HG03103 (cell line): ENCODE measurements around the gene NPAS3.

ENCODE experiments used
- ATAC-seq: cut with Tn5 transposase; IDR thresholded peaks from one replicate; pipeline ENCODE4 v1.9.1; 2021; ENCODE audit warnings: low read depth; ENCODE audit not compliant: unreplicated experiment

The NPAS3 gene

DNA sequence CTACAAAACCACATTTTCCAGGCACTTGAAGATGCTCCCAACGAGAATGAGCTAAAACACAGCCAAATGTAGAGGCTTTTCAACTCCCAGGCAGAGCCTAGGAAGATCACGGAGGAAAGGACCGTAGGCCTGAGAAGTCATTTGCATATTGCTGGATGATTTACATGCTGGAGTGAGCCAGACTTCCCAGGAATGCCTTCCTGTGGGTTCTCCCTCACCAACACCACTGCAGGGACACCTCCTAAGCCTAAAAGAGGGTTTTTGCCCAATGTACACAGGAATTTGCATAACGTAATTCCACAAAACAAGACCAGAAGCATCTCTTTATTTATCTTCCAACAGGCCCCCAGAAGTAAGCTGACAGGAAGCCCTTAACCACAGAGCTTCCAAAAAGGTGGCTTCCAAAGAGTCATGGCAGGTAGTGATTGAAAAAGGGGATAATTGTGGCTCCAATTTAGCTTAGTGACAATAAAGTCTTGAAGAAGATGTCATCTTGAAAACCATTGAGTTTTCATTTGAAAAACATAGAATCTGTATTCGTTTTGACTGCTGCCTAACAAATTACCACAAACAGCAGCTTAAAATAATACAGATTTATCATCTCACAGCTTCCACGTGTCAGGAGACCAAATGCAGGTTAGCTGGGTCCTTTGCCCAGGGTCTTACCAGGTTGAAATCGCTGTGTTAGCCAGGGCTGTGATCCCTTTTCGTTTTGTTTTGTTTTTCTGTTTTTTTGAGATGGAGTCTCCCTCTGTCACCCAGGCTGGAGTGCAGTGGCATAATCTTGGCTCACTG lies 896.0 kb downstream of the NPAS3 start:
- ATAC-seq = no peak

DNA sequence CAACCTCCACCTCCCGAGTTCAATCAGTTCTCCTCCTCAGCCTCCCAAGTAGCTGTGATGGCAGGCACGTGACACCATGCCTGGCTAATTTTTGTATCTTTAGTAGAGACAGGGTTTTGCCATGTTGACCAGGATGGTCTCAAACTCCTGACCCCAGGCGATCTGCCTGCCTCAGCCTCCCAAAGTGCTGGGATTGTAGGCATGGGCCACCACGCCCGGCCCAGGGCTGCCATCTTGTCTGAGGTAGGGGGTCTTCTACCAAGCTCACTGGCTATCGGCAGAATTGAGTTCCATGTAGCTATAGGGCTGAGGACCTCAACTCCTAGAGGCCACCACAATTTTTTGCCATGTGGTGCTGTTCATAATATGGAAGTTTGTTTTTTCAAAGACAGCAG lies 896.6 kb downstream of the NPAS3 start:
- ATAC-seq = no peak

GRCh38 chr14:33835677-33836076 lies 897.0 kb downstream of the NPAS3 start:
- no peak for ATAC-seq

DNA sequence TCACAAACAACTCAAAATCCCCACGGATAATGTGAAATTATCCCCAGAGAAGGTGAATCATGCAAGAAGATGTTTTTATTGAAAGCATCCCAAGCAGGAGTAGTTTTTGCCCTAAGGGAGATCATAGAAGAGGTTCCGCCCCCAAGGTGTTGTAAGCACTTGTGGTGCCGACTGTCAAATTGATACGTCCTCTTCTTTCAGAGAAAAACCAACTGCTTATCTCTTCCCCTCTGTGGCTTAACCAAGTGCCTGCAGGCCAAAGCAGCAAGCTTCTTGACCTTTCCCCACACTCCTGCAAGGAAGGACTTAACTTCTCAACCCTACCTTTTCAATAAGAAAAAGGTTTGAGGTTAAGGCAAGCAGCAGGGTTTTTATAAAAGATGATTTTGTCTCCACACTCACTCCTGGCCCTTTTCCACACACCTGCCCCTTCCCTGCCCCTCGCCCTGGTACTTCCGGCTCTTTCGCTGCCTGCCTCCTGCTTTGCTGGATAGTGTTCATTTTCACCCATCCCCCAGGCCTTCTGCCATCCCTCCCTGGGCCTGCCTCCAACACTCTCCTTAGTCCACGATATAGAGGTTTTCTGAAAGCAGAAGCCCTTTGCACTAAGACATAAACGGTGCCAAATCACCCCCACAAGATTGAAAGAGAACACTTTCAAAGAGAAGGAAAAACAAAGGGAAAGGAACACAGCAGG lies 897.7 kb downstream of the NPAS3 start:
- no peak for ATAC-seq

- no peak for ATAC-seq
Observed at GRCh38 chr14:33836900-33837577, 898.4 kb downstream of the NPAS3 start.

- ATAC-seq = no peak
Observed at GRCh38 chr14:33837943-33838683, 899.4 kb downstream of the NPAS3 start.

- peak; percentile 58 for ATAC-seq
Observed at GRCh38 chr14:33839193-33840076, 900.8 kb downstream of the NPAS3 start.

DNA sequence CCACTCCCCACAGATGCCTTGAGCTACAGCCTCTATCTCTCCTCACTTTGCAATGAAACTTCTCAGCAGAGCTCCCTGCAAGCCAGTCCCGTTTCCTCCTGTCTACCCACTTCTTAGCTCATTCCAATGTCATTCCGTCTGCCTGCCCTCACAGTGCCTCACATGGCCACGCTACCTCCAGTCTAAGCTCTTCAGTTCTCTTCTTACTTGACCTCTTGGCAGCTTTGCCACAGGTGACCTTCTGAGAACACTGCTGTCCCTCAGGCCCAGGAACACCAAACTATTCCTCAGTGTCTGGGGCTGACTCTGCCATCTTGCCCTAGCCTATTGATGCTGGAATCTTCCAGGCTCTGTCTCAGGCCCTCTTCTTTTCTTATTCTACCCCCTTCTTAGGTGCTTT lies 902.1 kb downstream of the NPAS3 start:
- ATAC-seq = no peak

- ATAC-seq = no peak
Observed at GRCh38 chr14:33842299-33842698, 903.6 kb downstream of the NPAS3 start.

DNA sequence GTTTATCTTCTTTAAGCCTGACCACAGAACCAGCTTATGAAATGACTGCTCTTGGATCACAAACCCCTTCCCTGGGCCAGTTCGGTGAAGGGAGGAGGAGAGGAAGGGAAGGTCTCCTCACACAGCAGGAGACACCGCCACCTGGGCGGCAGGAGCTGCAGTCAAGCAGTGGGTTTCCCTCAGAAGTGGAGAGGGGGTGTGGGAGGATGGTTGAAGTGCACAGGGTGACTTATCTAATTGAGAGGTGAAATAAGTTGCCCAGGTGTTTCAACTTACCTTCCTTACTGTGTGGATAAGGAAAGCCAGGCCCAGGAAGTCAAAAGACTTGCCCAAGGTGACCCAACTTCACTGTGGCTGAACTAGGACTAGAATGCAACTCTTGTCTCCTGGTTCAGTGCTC lies 905.4 kb downstream of the NPAS3 start:
- ATAC-seq = no peak

- no peak for ATAC-seq
Observed at GRCh38 chr14:33846100-33846824, 907.6 kb downstream of the NPAS3 start.

GRCh38 chr14:33847066-33847465 lies 908.4 kb downstream of the NPAS3 start:
- ATAC-seq = no peak

GRCh38 chr14:33848009-33848408 lies 909.3 kb downstream of the NPAS3 start:
- ATAC-seq = no peak

DNA sequence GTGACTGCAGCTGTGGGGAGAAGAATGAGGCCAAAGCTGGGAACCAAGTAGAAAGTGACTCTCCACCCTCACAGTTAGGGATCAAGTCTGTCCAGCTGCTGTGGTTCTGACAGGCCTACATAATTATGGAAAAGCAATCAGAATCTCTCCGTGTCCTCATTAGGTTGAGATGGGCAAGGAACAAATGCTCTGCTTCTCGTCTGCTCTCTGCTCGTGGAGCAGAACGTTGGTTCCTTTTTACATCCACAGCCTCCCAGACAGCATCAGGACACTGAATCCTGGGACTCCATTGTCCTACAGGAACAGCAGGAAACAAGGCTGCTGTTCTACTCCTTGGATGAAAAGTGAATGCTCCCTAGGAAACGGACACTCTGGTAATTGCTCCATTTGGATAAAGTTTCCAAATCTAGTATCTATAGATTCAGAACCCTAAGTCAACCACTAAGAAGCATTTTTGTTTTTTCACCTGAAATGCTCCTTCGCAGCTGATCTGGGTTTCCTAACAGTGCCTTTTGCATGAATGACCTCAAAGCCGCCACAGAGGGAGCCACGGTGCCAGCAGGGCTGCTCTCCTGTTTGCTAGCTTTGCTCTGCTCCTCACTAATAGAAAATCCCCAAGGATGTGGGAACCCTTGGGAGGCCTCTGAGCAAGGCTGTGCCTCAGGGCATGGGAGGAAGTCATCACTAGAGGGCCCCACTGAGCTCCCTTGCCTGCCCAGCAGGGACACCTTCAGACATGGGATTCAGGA lies 910.2 kb downstream of the NPAS3 start:
- no peak for ATAC-seq

- ATAC-seq = no peak
Observed at GRCh38 chr14:33849455-33849801, 910.7 kb downstream of the NPAS3 start.

DNA sequence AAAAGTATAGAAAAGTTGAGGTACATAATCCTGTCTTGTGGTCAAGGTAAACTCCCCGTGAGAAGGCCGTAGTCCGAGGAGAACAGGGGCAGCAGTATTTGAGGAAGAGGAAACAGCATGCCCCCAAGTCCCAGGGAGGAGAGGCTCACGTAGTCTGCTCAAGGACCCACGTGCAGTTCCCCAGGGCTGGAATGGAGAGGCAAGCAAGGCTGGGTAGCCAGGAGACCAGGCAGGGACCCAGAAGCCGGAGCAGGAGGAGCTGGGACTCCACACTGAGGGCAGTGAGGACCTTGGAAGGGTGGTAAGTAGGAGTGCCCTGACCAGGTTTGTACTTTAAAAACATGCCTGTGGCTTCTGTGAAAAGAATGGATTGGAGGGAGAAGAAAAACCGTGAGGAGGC lies 912.1 kb downstream of the NPAS3 start:
- ATAC-seq = no peak

DNA sequence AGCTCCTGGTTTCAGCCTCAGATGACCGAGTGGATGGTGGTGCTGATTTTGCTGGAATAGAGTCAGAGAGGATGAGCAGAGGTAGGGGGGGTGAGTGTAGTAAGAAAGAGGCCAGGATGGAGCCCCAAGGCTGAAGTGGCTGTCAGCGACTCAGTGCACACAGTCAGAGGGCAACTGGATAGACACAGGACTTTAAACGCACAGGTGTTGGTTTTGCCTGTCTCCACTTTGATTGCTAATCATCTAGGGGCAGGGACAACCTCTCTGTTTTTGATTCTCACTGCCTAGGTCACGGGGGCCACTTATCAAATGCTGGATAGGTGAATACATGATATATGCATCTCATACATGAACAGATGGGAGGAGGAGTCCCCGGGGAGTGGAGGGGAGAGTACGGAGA lies 912.7 kb downstream of the NPAS3 start:
- no peak for ATAC-seq

DNA sequence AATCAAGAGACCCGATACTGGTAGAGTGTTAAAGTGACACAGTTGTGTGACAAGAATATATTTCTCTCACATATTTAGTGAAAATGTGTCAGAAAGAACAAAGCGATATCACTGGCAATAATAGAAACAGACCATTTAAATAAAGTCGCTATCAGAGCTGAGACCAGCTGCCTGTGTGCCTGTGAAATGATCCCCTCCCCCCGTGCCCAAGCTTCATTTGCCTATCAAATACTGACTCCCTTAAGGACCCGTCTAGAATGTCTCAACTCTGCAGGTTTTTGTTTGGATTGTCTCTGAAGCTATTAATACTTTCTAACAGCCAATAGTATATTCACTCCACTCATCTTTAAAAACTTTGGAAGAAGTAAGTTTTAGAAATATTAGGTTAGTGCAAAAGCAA lies 913.3 kb downstream of the NPAS3 start:
- no peak for ATAC-seq
